Common myeloid progenitor, CD34-positive (primary cell): ENCODE data around the gene BCR.

Source experiments
- CTCF ChIA-PET: fragments of 350-600 bp; sonication (Branson Sonifier 250); formaldehyde crosslinking; loops from one replicate; lab custom pipeline; 2021; ENCODE audit warnings: antibody characterized with exemption; lab: Charles Lee
- POLR2A ChIA-PET: fragments of 350-600 bp; sonication (Branson Sonifier 250); formaldehyde crosslinking; loops from one replicate; lab custom pipeline; 2021; ENCODE audit warnings: antibody characterized with exemption; lab: Charles Lee
- DNase-seq, 3 donors: peaks; one replicate each; pipeline versions ENCODE4 v3.0.0 to v3.0.0-alpha.2; 2013
- H3K27ac ChIP-seq, 2 experiments: 1 replicate in 1 of 2; 2 replicates in 1 of 2; pipeline ENCODE4 v1.7.0; 2013; ENCODE audit warnings: inconsistent platforms in 2 of 2, low read length in 2 of 2, mild to moderate bottlenecking in 2 of 2, low read depth in 1 of 2, moderate library complexity in 1 of 2; ENCODE audit not compliant: severe bottlenecking in 2 of 2, insufficient read depth in 1 of 2, poor library complexity in 1 of 2
- H3K27me3 ChIP-seq, 5 experiments: replicated peaks in 2 of 5; 1 replicate in 3 of 5; 2 replicates in 2 of 5; pipeline versions ENCODE4 v1.6.1 to v1.7.0; 2013; ENCODE audit warnings: low read length in 4 of 5, mild to moderate bottlenecking in 2 of 5, moderate library complexity in 2 of 5, inconsistent platforms in 1 of 5; ENCODE audit not compliant: insufficient read depth in 5 of 5, control insufficient read depth in 4 of 5
- H3K36me3 ChIP-seq, 4 experiments: 1 replicate in 2 of 4; 2 replicates in 2 of 4; pipeline versions ENCODE4 v1.6.1 to v1.7.0; 2013; ENCODE audit warnings: low read length in 3 of 4, control low read depth in 1 of 4, mild to moderate bottlenecking in 1 of 4; ENCODE audit not compliant: control insufficient read depth in 4 of 4, insufficient read depth in 4 of 4
- H3K4me1 ChIP-seq, 4 experiments: 1 replicate in 3 of 4; 2 replicates in 1 of 4; pipeline versions ENCODE4 v1.6.1 to v1.7.1; 2013; ENCODE audit warnings: low read length in 3 of 4, mild to moderate bottlenecking in 3 of 4, control low read depth in 1 of 4, inconsistent platforms in 1 of 4, moderate library complexity in 1 of 4; ENCODE audit not compliant: control insufficient read depth in 4 of 4, insufficient read depth in 4 of 4; ENCODE audit errors: control extremely low read depth in 1 of 4
- H3K4me3 ChIP-seq, 7 experiments: 1 replicate in 4 of 7; 2 replicates in 3 of 7; pipeline versions ENCODE4 v1.5.1 to v1.7.0; 2013; ENCODE audit warnings: mild to moderate bottlenecking in 7 of 7, low read length in 6 of 7, moderate library complexity in 6 of 7, inconsistent platforms in 2 of 7, low read depth in 2 of 7, control low read depth in 1 of 7; ENCODE audit not compliant: insufficient read depth in 4 of 7, control insufficient read depth in 1 of 7; ENCODE audit errors: extremely low read depth in 1 of 7
- H3K9me3 ChIP-seq, 5 experiments: 1 replicate in 4 of 5; 2 replicates in 1 of 5; pipeline versions ENCODE4 v1.6.1 to v1.7.1; 2013; ENCODE audit warnings: low read length in 4 of 5, mild to moderate bottlenecking in 2 of 5, inconsistent platforms in 1 of 5, low read depth in 1 of 5, moderate library complexity in 1 of 5; ENCODE audit not compliant: control insufficient read depth in 4 of 5, insufficient read depth in 2 of 5; ENCODE audit errors: control extremely low read depth in 1 of 5
- WGBS: methylation state at CpG from one replicate; pipeline ENCODE4 v1.1.5; 2013; ENCODE audit not compliant: insufficient coverage; 5-methylcytosine and 5-hydroxymethylcytosine counted together

Gene BCR

GRCh38 chr22:23261900-23262450, 81.7 kb downstream of the BCR start:
- H3K27me3 ChIP-seq, result no peaks in the 10 kb centered on the region
- WGBS, result 86% methylated on average over 10 of the region's 10 CpGs
- no peaks in the 10 kb centered on the region for H3K9me3 ChIP-seq
- ChIA-PET CTCF (interaction anchor here (1.1 to 2.8 kb wide), 3 partner anchors 10 to 84 kb away, joined by 4 to 6 read pairs (median 6); no protein-coding TSS in a partner anchor), POLR2A (no interaction called here)
- peaks cover 0 to 95% (median 64%) of the 10 kb centered on the region in 4 experiments for H3K36me3 ChIP-seq
- H3K27ac ChIP-seq, result peak overlapping the region in 1 of 2 experiments; percentile 2
- H3K4me1 ChIP-seq, result no peaks in the 10 kb centered on the region
- DNase-seq, result no peak
- H3K4me3 ChIP-seq, result no peak overlapping the region

- Histone ChIP-seq H3K4me3 (no peak overlapping the region), H3K4me1 (no peaks in the 10 kb centered on the region), H3K9me3 (no peaks in the 10 kb centered on the region), H3K27ac (peak overlapping the region in 1 of 2 experiments; percentile 2), H3K36me3 (peaks cover 3 to 95% (median 62%) of the 10 kb centered on the region in 4 experiments), H3K27me3 (no peaks in the 10 kb centered on the region)
- DNase-seq, result no peak
- ChIA-PET CTCF (interaction anchor here (1.4 to 2.8 kb wide), 2 partner anchors 7 to 11 kb away, joined by 4 to 6 read pairs; no protein-coding TSS in a partner anchor), POLR2A (no interaction called here)
- WGBS, result 95% methylated on average over 43 of the region's 60 CpGs
These were observed 82.4 kb downstream of the BCR start for GRCh38 chr22:23262518-23263332.

GRCh38 chr22:23263651-23264555, 83.6 kb downstream of the BCR start:
- POLR2A ChIA-PET, result no interaction called here
- CTCF ChIA-PET, result interaction anchor here (0.5 to 1.9 kb wide), 7 partner anchors 9 to 1688 kb away, joined by 3 to 6 read pairs (median 3); no protein-coding TSS in a partner anchor
- Histone ChIP-seq H3K9me3 (no peaks in the 10 kb centered on the region), H3K27ac (peak overlapping the region in 1 of 2 experiments; percentile 25), H3K4me3 (no peak overlapping the region), H3K4me1 (no peaks in the 10 kb centered on the region), H3K27me3 (no peaks in the 10 kb centered on the region), H3K36me3 (peaks cover 3 to 96% (median 66%) of the 10 kb centered on the region in 4 experiments)
- WGBS, result 90% methylated on average over 18 of the region's 20 CpGs
- peak; percentile 32 to 78 (median 75) for DNase-seq

- ChIA-PET POLR2A (no interaction called here), CTCF (interaction anchor here (0.5 to 1.9 kb wide), 12 partner anchors 10 to 107 kb away, joined by 3 to 6 read pairs (median 4); no protein-coding TSS in a partner anchor)
- no peak for DNase-seq
- no peak overlapping the region for H3K4me3 ChIP-seq
- WGBS, result 98% methylated on average over 15 of the region's 19 CpGs
- H3K36me3 ChIP-seq, result peaks cover 3 to 98% (median 72%) of the 10 kb centered on the region in 4 experiments
- peak overlapping the region in 1 of 2 experiments; percentile 25 for H3K27ac ChIP-seq
- H3K27me3 ChIP-seq, result no peaks in the 10 kb centered on the region
- no peaks in the 10 kb centered on the region for H3K9me3 ChIP-seq
- H3K4me1 ChIP-seq, result peaks cover 0 to 1% (median 0%) of the 10 kb centered on the region in 4 experiments
These were observed 84.5 kb downstream of the BCR start for GRCh38 chr22:23264610-23265367.

GRCh38 chr22:23265368-23265700, 85.0 kb downstream of the BCR start:
- H3K4me3 ChIP-seq, result no peak overlapping the region
- 99% methylated on average over 6 of the region's 7 CpGs for WGBS
- DNase-seq, result no peak
- POLR2A ChIA-PET, result no interaction called here
- no peaks in the 10 kb centered on the region for H3K9me3 ChIP-seq
- no peaks in the 10 kb centered on the region for H3K27me3 ChIP-seq
- peaks cover 3 to 98% (median 72%) of the 10 kb centered on the region in 4 experiments for H3K36me3 ChIP-seq
- CTCF ChIA-PET, result interaction anchor here (0.7 to 1.9 kb wide), 11 partner anchors 10 to 92 kb away, joined by 3 to 6 read pairs (median 4); no protein-coding TSS in a partner anchor
- H3K27ac ChIP-seq, result no peak overlapping the region
- peaks cover 0 to 6% (median 0%) of the 10 kb centered on the region in 4 experiments for H3K4me1 ChIP-seq

GRCh38 chr22:23266780-23267179, 86.5 kb downstream of the BCR start:
- no peaks in the 10 kb centered on the region for H3K9me3 ChIP-seq
- H3K4me1 ChIP-seq, result peaks cover 0 to 6% (median 0%) of the 10 kb centered on the region in 4 experiments
- H3K27me3 ChIP-seq, result no peaks in the 10 kb centered on the region
- H3K36me3 ChIP-seq, result peaks cover 7 to 99% (median 73%) of the 10 kb centered on the region in 4 experiments
- CTCF ChIA-PET, result interaction anchor here (1.8 to 2.4 kb wide), 2 partner anchors 14 to 16 kb away, joined by 6 to 7 read pairs; no protein-coding TSS in a partner anchor
- POLR2A ChIA-PET, result no interaction called here
- H3K4me3 ChIP-seq, result no peak overlapping the region
- H3K27ac ChIP-seq, result no peak overlapping the region
- no peak for DNase-seq
- 87% methylated on average over 3 of the region's 4 CpGs for WGBS
